Measurements from ENCODE around the gene RBP2.
"Not testable (repeated sequence)": the region's sequence is repeated elsewhere in the genome, so short reads cannot be mapped to it uniquely, and the experiment has no call there.

RBP2 gene

DNA sequence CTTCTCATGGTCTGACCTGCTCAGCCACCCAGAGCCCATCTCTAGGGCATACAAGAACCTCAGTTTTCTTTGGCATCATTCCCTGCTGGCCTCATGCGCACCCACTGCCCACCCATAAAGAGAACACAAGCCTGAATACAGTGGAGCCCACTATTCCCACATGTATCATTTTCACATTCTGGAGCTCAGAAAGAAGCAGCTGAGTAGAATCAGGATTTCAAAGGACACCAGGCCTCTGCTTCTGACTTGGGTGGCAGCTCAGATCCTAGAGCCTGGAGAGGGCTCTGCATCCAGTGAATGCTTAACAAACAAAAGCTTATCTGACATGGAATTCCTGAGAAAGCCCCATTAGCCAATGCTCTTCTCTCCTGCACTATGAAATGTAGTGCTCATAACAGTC is 34.7 kb downstream of the RBP2 start:
- DNase-seq (ENCODE audit: low spot score): no peak

DNA sequence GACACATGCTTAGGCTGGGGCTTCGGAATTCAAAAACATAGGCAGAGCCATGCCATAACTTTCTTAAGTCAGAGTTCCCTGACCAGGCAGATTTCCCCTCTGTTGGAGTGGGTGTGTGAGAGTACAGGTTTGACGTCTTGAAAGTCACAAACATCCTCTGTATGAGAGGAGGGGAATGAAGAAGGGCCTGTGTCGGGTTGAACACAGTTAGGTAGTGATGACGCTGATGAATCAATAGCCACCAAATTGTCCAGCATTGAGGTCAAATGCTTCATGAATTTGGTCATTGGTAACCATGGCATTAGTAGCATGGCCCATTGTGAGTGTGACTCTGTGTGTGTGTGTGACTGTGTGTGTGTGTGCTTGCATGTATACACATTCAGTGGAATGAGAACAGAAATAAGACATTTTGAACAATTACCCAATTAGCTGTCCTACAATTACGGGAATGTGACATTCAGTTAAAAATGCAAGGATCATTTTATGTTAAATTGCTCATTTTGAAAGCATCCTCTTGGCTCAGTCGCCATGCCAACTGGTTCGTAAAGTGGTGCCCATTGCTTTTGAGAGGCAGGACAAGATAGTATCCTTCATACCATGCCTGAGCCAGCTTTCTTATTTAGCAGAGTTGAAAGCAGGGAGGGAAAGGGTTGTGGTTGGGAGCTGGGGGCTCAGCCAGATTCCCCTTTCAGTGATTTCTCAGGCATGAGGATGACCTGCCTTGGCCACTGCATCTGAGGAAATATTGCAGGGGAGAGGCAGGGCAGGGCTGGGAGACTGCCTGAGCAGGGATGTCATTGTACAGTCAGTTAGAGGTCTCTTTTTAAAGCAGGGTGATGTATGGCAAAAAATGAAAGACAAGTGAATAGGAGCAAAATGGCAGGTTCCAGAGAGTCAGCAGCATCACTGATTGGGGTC is 35.4 kb downstream of the RBP2 start:
- DNase-seq (ENCODE audit: low spot score): no peak

DNA sequence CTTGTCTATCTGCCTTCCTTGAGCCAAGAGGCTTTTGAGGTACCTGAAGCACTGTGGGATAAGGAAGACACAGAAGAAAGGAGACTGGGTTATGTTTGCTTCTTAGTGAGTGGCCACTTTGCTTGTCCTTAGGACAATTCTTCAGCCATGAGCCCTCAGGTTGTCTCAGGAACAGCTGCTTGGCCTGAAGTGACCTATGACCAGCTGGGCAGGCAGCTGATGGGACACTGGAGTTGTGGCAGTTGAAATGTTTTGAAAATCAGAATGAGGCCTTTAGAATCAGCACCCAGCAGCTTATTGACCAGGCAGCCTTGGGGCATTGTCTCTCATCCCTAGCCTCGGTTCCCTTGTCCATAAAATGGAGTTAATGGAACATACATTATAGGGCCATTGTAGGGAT is 37.0 kb downstream of the RBP2 start:
- no peak for DNase-seq (ENCODE audit: low spot score)

DNA sequence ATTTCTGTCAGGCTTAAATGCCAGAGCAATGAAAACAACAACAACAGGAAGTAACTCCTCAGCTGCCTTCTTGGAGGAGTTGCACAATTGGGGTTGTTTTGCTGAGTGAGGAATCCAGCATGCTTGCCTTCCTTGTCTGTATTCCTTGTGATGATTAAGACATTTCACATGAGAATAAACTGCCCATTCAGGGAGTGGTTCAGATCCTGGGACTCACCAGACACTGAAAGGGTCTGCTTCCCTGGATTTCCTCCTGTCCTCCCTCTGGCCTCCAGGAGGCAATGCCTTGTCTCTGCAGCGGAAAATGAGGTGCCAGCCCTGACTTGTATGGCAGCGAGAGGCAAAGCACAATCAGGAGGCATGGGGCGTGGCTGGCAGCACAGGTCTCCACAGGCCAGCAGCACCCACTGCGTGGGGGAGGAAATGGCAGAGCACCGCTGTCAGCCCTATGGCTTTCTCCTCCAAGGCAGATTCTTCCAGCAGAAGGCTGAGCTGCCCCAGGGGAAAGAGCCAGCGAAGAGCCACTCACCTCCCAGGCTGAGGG is 41.5 kb downstream of the RBP2 start:
- DNase-seq (ENCODE audit: low spot score): no peak

DNA sequence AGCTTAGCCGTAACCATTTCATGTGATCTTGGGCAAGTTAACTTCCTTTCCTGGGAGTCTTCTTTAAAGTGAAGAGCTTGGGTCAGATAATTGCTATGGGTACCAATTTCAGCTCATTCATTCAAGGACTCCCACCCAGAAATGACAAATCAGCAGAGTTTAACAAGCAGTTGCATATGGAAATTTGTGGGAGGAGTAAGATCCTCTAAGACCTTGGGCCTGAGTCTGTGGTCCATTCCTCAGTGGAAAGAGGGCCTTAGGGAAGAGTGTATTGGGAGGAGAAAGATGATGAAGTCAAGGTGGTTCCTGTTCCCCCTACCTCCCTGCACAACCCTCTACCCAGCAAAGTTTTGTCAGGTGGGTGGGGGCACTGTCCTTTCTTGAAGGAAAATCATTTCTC is 42.1 kb downstream of the RBP2 start:
- no peak for DNase-seq (ENCODE audit: low spot score)

DNA sequence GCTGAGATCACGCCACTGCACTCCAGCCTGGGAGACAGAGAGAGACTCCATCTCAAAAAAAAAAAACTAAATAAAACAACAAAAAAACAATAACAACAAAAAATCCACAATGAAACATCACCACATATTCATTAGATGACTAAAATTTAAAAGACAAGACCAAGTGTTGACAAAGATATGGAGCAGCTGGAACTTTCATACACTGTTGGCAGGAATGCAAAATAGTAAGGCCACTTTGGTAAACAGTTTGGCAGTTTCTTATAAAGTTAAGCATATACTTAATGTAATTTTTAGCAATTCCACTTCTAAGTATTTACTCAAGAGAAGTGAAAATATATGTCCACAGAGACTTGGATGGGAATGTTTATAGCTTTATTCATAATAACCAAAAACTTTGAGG is 43.2 kb downstream of the RBP2 start:
- DNase-seq (ENCODE audit: low spot score): no peak

DNA sequence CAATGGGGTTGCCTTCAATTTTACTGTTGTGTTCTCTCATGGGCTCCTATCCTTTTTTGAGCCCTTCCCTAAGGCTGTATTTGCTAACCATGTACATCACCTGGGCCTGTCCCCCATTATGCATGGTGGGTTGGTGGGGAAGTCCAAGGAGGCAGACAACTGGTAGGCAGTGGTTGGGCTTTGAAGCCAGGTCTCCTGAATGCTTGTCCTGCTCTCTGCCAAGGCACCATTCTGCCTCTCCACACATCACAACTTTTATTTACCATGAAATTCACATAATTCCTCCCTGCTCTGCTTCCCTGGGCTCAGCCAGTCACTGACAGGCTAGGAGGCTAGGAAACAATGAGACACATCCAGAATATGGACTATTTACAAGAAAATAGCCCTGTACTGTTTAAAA is 45.8 kb downstream of the RBP2 start:
- DNase-seq (ENCODE audit: low spot score): no peak

DNA sequence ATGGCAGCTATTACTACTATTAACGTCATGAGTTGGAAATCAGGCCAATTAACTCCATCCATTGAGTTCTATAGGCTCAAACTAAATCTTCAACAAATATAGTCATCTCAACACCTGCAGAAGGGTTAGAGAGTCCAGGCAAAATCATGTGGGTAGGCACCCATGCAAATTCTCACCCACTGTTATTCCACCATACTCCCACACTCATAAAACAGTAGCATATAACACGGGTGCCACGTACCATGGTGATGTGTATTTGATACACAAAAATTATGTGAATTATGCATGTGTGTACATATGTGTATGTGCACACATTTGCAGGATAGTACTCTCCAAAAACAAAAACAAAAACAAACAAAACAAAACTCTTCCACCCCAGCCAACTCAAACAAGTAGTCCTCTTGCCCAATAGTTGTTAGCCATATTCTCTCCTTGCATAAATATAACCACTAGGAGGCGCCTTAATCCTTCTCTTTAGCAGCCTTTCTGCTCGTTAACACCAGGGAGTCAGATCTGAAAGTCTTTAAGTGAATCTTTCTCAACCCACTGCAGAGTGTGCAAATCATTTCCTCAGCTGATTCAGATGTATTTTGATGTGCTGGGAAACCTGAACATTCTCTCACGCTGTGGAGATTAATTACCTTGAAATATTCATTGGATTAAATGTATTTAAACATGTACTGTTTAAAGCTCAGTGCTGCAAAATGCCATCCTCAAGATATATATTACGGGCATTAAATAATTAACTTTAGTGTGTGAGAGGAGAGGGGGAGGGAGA is 48.8 kb downstream of the RBP2 start:
- peak; percentile 72 for DNase-seq (ENCODE audit: low spot score)

DNA sequence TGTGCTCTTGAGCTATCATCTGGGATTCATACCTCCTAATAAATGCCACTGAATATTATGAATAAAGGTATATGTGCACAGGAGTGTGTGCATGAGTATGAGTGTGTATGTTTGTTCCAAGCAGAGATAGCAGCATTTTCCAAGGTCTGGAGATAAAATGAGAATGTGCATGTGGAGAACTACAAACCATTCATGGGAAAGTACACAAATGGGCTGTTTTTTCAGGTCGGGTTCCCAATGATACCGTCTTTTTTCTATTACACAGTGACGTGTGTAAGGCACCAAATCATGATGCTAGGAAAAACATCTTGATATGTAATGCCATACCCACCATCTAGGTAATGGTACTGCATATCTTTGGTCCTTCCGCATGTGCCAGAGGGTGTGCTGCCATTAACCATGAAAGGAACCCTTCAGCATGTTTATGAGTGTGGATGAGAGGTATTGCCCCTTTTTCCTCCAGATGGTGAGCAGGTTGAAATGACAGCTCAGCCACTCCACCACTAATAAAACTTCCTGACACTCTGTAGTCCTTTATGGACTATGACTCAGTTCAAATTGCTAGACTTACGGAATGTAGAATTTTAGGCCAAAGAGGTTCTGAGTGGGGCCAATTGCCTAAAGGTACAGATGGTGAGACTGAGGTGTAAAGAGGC is 50.4 kb downstream of the RBP2 start:
- no peak for DNase-seq (ENCODE audit: low spot score)

DNA sequence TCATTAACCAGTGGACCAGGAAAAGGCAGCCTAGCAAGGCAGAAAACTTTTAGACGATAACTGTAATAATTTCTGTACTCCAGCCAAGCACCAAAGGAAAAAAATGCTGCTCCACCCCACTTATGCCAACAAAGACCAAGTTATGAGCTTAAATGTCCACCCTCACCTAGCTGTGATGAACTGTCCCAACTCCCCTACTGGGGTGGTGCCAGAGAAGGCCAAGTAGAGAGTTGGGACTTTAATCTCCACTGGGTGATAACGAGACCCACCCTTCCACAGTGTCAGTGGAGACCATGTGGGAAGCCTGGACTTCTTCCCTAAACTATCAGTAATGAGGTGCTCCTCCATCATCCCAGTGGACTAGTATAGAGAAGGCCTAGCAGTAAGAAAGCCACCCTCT is 53.1 kb downstream of the RBP2 start:
- DNase-seq (ENCODE audit: low spot score): no peak

DNA sequence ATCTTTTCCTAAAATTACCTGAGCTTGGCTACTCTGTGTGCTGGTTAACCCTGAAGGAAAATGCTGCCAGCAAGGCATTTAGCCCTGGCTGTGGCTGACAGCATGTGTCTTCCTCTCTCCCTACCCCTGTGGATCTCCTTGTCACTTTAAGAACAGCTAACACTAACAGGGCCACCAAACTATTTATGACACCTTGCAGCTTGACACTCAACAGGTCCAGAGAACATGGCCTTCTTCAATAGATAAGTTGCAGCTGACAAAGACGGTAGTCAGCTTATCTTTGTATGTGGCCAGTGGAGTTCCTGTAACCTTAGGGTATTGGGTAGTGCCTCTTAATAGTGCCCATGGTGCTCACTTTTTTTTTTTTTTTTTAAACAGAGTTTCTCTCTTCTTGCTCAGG is 54.9 kb downstream of the RBP2 start:
- no peak for DNase-seq (ENCODE audit: low spot score)

DNA sequence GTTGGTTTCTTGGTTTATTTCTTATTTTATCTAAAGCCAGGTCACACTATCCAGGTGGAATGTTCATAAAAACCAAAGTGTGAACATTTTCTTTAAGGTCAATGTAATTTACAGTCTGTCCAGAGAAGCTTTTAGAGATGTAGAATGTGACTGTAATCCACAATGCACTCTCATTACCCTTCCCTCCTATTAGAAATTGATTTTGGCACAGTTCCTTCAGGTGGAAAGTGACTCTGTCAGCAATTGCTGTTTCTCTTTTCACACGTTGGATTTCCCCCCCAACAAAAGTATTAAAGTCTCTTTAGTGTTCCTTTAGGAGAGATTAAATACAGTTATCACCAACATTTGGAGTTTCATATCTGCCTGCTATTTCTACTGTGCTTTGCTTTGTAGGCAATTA is 55.3 kb downstream of the RBP2 start:
- DNase-seq (ENCODE audit: low spot score): no peak

DNA sequence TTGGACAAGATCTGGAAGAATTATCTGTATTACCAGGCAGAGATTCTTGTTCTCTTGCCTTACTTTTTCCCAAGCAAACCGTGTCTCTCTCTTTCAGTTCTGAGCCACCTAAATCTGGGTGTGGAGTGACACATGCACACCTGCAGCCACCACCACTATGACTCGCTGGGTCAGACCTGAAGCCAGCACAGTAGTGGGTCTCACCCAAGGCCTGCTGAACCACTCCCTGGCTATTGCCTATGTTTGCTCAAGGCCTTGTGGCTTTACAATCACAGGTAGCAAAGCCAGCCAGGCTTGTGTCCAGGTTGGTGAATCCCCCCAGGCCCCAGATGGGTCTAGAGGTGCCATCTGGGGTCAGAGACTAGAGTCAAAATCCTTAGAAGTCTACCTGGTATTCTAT is 58.2 kb downstream of the RBP2 start:
- no peak for DNase-seq (ENCODE audit: low spot score)

DNA sequence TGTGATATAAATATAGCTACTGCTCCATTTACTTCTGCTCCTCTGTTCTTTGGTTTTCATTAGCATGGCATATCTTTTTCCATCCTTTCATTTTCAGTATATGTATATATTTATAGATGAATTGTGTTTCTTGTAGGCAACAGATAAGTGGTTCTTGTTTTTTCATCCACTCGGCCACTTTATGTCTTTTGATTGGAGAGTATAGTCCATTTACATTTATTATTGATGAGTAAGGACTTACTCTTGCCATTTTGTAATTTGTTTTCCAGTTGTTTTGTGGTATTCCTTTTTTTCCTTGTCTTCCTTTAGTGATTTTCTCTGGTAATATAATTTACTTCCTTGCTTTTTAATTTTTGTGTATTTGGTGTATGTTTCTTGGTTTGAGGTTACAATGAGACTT is 60.0 kb downstream of the RBP2 start:
- DNase-seq (ENCODE audit: low spot score): no peak

DNA sequence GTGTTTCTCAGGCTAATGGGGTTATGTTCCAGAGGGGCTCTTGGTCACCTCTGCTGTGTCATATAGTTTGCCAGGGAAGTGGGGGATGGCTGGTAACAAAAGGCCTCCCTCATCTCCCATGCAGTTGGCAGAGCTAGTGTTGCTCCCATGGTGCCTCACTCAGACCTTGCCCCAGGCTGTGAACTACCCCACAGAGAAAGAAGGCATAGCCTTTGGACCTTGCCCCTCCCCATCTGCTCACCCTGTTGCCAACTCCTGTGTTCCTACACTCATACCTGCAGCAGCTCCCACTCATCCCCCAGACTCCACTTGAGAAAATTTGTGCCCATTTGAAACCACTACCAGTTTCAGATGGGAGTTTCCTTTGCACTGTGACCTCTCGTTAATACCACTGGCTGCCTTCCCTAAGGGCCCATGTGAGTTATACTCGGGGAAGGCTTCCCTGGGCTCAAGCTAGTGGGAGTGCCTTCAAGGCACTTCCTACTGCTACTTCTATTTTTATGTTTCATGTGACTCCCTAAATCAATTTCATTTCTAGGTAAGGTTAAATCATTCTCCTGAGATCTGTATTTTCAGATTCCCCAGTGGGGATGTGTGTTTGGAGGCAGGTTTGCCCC is 61.6 kb downstream of the RBP2 start:
- DNase-seq (ENCODE audit: low spot score): no peak

DNA sequence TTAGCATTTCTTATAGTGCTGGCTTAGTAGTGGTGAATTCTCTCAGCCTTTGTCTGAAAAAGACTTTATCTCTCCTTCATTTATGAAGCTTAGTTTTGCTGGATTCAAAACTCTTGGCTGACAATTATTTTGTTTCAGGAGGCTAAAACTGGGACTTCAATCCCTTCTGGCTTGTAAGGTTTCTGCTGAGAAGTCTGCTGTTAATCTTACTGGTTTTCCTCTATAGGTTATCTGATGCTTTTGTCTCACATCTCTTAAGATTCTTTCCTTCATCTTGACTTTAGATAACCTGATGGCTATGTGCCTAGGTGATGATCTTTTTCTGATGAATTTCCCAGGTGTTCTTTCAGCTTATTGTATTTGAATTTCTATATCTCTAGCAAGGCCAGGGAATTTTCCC is 63.4 kb downstream of the RBP2 start:
- DNase-seq (ENCODE audit: low spot score): not testable (repeated sequence)

All from activated CD4-positive, alpha-beta T cell treated with anti-CD3 and anti-CD28 coated beads, Interleukin-2, Interleukin-4, amounts not matched to agents 100 ng/mL and 50 ng/mL, durations not matched to agents 16 hours and 8 hours (primary cell).